ENCODE data around the gene SECISBP2.
"Not testable (repeated sequence)": the region's sequence is repeated elsewhere in the genome, so short reads cannot be mapped to it uniquely, and the experiment has no call there.

The SECISBP2 gene

GRCh38 chr9:89318123-89319014 is at the start of gene SECISBP2:
Gene SECISBP2, plus strand, starts transcription at chr9:89318500. Its CDS starts 77 bp downstream, at chr9:89318577.
- DNase-seq, result peak; percentile 72 to 77

DNA sequence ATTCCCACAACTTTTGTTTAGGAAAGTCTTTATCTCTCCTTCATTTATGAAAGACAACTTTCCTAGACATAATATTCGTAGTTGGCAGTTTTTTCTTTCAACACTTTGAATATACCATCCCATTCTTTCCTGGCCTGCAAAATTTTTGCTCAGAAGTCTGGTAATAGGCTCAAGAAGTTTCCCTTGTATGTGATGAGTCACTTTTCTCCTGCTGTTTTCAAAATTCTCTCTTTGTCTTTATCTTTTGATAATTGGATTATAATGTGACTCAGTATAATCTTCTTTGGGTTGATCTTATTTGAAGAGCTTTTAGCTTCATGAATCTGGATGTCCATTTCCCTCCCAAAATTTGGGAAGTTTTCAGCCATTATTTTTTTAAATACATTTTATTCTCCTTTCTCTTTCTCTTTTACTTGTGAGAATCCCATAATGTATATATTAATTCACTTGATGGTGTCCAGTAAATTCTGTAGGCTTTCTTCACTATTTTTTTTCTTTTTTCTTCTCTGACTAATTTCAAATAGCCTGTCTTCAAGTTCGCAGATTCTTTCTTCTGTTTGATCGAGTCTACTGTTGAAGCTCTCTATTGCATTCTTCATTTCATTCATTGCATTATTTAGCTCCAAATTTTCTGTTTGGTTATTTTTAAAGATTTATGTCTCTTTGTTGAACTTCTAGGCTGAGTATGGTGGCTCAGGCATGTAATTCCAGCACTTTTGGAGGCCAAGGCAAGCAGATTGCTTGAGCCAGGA is 44.6 kb upstream of the SECISBP2 start:
- no peak for DNase-seq

GRCh38 chr9:89274838-89275237 is 43.5 kb upstream of the SECISBP2 start:
- no peak for DNase-seq

- DNase-seq, result not testable (repeated sequence)
Observed at GRCh38 chr9:89276040-89276439, 42.3 kb upstream of the SECISBP2 start.

DNA sequence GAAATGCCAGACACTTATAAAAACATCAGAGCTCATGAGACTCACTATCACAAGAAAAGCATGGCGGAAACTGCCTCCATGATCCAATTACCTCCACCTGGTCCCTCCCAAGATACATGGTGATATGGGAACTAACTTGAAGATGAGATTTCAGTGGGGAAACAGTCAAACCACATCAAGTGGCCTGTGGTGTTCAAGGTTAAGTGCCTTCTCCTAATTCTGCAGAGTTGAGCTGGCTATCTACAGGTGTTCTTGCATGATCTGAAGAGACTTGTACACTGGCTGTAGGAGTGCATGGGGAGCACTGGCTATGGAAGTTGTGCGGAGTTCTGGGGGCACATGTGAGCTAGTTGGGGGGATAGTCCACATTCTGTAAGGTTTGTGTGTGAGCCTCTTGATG is 41.3 kb upstream of the SECISBP2 start:
- DNase-seq, result no peak

- no peak for DNase-seq
Observed at GRCh38 chr9:89277454-89277853, 40.8 kb upstream of the SECISBP2 start.

GRCh38 chr9:89278551-89278950 is 39.7 kb upstream of the SECISBP2 start:
- no peak for DNase-seq

DNA sequence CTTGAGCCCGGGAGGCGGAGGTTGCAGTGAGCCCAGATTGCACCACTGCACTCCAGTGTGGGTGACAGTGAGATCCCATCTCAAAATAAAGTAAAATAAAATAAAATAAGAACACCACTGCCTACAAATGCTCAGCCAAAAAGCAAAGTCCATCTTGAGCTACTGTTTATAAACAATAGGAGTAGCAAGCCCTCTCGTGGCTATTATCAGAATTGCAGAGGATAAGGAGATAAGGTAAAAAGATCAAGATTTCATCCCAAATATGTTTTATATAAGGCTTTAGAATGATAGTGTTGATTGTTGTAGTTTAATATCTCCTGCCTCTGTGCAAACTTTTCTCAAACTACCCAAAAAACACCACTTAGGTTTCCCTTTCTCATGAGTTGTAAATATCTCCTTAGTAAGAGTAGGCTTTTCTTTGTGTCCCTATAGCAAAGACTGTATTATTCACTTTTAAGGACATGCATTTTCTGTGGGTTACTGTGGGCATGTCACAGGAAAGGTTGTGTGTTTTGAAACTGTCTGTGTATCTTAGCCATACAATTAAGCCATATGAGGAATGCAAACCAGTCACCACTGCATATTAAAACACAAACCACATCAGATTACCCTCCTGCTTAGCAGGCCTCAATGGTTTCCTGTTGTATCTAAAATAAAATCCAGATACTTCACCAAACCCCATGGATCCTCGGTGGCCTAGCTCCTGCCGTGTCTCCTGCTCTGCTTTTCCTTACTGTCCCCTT is 39.1 kb upstream of the SECISBP2 start:
- DNase-seq, result no peak

GRCh38 chr9:89281106-89281505 is 37.2 kb upstream of the SECISBP2 start:
- DNase-seq, result no peak

GRCh38 chr9:89282248-89282968 is 35.9 kb upstream of the SECISBP2 start:
- not testable (repeated sequence) for DNase-seq

GRCh38 chr9:89284076-89284475 is 34.2 kb upstream of the SECISBP2 start:
- DNase-seq, result no peak

DNA sequence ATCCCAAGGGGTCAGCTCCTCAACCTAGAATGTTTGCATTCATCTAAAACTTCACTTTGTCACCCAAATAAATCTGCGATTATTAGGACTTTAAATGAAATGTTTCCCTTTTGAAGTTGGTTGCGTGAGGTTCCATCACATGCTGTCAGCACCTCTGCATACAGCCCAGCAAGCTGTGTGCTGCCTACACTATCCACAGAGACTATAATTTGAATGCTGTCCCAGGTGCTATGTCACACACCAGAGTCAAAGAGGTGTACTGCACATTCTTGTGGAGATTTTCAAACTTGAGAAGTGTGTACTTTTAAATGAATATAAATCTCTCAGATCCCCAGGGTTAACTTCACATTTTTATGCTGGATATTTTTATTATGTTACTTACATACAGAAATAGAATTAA is 26.6 kb upstream of the SECISBP2 start:
- no peak for DNase-seq

DNA sequence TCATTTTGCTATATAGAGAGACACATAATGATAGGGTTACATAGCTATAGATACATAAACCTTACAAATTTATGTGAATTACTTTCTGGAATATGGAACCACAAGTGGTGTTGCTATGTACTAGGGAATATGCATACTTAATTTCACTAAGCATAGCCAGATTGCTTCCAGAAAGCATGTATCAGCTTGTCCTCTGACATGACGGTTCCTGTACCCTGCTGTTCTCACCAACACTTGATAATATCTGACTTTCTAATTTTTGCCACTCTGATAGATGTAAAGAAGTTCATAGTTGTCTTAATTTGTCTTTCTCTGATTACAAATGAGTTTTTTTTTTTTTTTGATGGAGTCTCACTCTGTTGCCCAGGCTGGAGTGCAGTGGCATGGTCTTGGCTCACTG is 25.3 kb upstream of the SECISBP2 start:
- DNase-seq, result no peak

DNA sequence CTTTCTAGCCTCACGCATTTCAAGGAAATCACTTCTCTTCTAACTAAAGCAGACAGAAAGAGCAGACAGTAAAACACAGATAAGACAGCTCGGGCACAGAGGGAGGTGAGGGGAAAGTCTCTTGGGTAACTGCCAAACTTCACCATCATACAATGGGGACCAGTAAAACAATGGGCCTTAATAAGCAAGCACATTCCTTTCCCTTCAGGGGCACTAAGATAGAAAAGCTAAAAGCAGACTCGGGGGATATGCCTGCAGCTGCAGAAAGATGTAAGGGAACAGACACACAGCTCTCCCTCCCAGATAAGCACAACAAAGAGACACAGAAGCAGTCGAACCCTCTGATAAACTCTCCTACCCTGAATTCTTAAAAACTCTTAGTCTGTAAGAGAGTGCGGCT is 22.9 kb upstream of the SECISBP2 start:
- no peak for DNase-seq

DNA sequence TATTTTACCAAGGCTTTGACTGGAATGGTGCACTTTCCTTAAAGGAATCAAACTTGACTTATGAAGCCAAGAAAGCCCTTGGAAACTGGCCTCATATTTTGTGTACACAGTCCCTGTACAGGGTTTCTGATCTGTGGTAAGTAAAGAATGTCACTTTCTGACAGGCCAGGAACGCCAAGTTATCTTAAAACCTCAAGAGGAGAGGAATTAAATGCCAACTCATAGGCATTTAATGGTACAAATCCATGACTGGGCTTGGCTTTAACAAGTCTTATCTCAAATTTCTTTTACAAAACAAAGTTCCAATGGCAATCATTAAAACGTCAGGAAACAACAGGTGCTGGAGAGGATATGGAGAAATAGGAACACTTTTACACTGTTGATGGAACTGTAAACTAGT is 16.3 kb upstream of the SECISBP2 start:
- DNase-seq, result not testable (repeated sequence)

- no peak for DNase-seq
Observed at GRCh38 chr9:89304020-89304833, 14.1 kb upstream of the SECISBP2 start.

- DNase-seq, result no peak
Observed at GRCh38 chr9:89304834-89305188, 13.5 kb upstream of the SECISBP2 start.

GRCh38 chr9:89305868-89306267 is 12.4 kb upstream of the SECISBP2 start:
- no peak for DNase-seq

DNA sequence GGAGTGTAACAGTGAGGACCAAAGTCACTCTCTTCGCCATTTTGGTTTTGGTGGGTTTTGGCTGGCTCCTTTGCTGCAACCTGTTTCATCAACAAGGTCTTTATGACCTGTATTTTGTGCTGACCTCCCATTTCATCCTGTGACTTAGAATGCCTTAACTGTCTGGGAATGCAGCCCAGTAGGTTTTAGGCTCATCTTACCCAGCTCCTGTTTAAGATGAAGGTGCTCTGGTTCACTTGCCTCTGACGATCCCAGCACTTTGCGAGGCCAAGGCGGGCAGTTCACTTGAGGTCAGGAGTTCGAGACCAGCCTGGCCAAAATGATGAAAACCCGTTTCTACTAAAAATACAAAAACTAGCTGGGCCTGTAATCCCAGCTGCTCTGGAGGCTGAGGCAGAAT is 9.1 kb upstream of the SECISBP2 start:
- DNase-seq, result no peak

- no peak for DNase-seq
Observed at GRCh38 chr9:89309608-89310474, 8.5 kb upstream of the SECISBP2 start.

All from NCI-H187 (cell line).